Astrocyte of the hippocampus (primary cell): Measurements from ENCODE around the gene DLEC1.

Experiments
- DNase-seq: peaks from one replicate; pipeline ENCODE4 v3.0.0; 2011; ENCODE audit warnings: low read depth, low spot score

The DLEC1 gene

GRCh38 chr3:38039101-38039898, at the start of gene DLEC1:
TSS of gene DLEC1 (plus strand) at chr3:38039208. CDS start at chr3:38039226, 18 bp downstream.
- DNase-seq, result peak; percentile 70

GRCh38 chr3:37989821-37990480, 49.1 kb upstream of the DLEC1 start:
- DNase-seq, result no peak

- no peak for DNase-seq
Observed at GRCh38 chr3:37990527-37990926, 48.5 kb upstream of the DLEC1 start, which contains the start of gene VILL. TSS of gene VILL (plus strand) at chr3:37990786. CDS start at chr3:37993673, 2,887 bp downstream.

- DNase-seq, result no peak
Observed at GRCh38 chr3:37991109-37991508, 47.9 kb upstream of the DLEC1 start.

- DNase-seq, result no peak
Observed at GRCh38 chr3:37991823-37992222, 47.2 kb upstream of the DLEC1 start.

- DNase-seq, result no peak
Observed at GRCh38 chr3:37992271-37993066, 46.5 kb upstream of the DLEC1 start.

- no peak for DNase-seq
Observed at GRCh38 chr3:37993067-37993455, 45.9 kb upstream of the DLEC1 start.

GRCh38 chr3:37993460-37993819, 45.6 kb upstream of the DLEC1 start:
- no peak for DNase-seq

GRCh38 chr3:37993820-37994638, 45.0 kb upstream of the DLEC1 start:
- DNase-seq, result peak; percentile 73

- no peak for DNase-seq
Observed at GRCh38 chr3:37994639-37994972, 44.4 kb upstream of the DLEC1 start.

- no peak for DNase-seq
Observed at GRCh38 chr3:37995652-37996641, 43.1 kb upstream of the DLEC1 start.

GRCh38 chr3:37996785-37997301, 42.2 kb upstream of the DLEC1 start:
- DNase-seq, result peak; percentile 87

- DNase-seq, result no peak
Observed at GRCh38 chr3:37997342-37997741, 41.7 kb upstream of the DLEC1 start.

- DNase-seq, result no peak
Observed at GRCh38 chr3:37997791-37998370, 41.1 kb upstream of the DLEC1 start.

- no peak for DNase-seq
Observed at GRCh38 chr3:37999836-38000235, 39.2 kb upstream of the DLEC1 start.

GRCh38 chr3:38000242-38000916, 38.6 kb upstream of the DLEC1 start:
- DNase-seq, result no peak

GRCh38 chr3:38000965-38001455, 38.0 kb upstream of the DLEC1 start:
- DNase-seq, result no peak

- no peak for DNase-seq
Observed at GRCh38 chr3:38001456-38002081, 37.4 kb upstream of the DLEC1 start.
